CD4-positive, alpha-beta T cell (primary cell): Measurements from ENCODE around the gene BCO1. TPM values are rescaled to one million over a fixed set of nuclear protein-coding genes. Genes with fewer than 3 reads are reported as not detected.
A peak's percentile ranks its signal among the peaks of the same experiment; 100 is the strongest.

Source experiments
- ATAC-seq: fragments of 200-7000 bp; cut with Tn5 transposase; one replicate; pipeline ENCODE4 v1.10.0; 2022; ENCODE audit warnings: mild to moderate bottlenecking; ENCODE audit not compliant: poor library complexity
- CTCF ChIA-PET: fragments of 350-600 bp; sonication (Branson Sonifier 250); formaldehyde crosslinking; loops from one replicate; lab custom pipeline; 2021; ENCODE audit warnings: antibody characterized with exemption, inconsistent platforms; lab: Charles Lee
- POLR2A ChIA-PET: fragments of 350-600 bp; sonication (Branson Sonifier 250); formaldehyde crosslinking; loops from one replicate; lab custom pipeline; 2021; ENCODE audit warnings: antibody characterized with exemption, inconsistent platforms; lab: Charles Lee
- DNase-seq, 14 experiments: peaks; one replicate each; pipeline ENCODE4 v3.0.0-alpha.2; 2013 to 2020; ENCODE audit warnings: mixed read lengths in 2 of 14
- H3K27ac ChIP-seq, 2 donors: one replicate each; pipeline versions ENCODE4 v1.5.1 to v1.7.0; 2013; ENCODE audit warnings: low read length in 2 of 2, low read depth in 1 of 2, mild to moderate bottlenecking in 1 of 2
- H3K27me3 ChIP-seq, 2 experiments: 1 replicate in 1 of 2; 2 replicates in 1 of 2; pipeline versions ENCODE4 v1.6.1 to v1.7.0; 2013; ENCODE audit warnings: low read length in 2 of 2, control low read depth in 1 of 2, mild to moderate bottlenecking in 1 of 2, moderate library complexity in 1 of 2; ENCODE audit not compliant: insufficient read depth in 2 of 2, control insufficient read depth in 1 of 2
- H3K36me3 ChIP-seq: one replicate; pipeline ENCODE4 v1.6.1; 2013; ENCODE audit warnings: low read length, control low read depth; ENCODE audit not compliant: insufficient read depth
- H3K4me1 ChIP-seq: one replicate; pipeline ENCODE4 v1.6.1; 2013; ENCODE audit warnings: low read length, control low read depth; ENCODE audit not compliant: insufficient read depth
- H3K4me3 ChIP-seq: one replicate; pipeline ENCODE4 v1.5.1; 2013; ENCODE audit warnings: mild to moderate bottlenecking, low read length, moderate library complexity
- H3K9me3 ChIP-seq, 2 experiments: 1 replicate in 1 of 2; 2 replicates in 1 of 2; pipeline versions ENCODE4 v1.6.1 to v1.7.0; 2013; ENCODE audit warnings: low read length in 2 of 2, mild to moderate bottlenecking in 2 of 2, control low read depth in 1 of 2, moderate library complexity in 1 of 2; ENCODE audit not compliant: control insufficient read depth in 1 of 2, insufficient read depth in 1 of 2
- H3K27ac Mint-ChIP-seq: one replicate; pipeline ENCODE4 v1.8.0; 2020; ENCODE audit warnings: mixed read lengths
- H3K27me3 Mint-ChIP-seq: one replicate; pipeline ENCODE4 v1.8.0; 2021; ENCODE audit warnings: mixed read lengths
- H3K36me3 Mint-ChIP-seq: one replicate; pipeline ENCODE4 v1.8.0; 2021; ENCODE audit warnings: low read depth, mixed read lengths
- H3K4me1 Mint-ChIP-seq: one replicate; pipeline ENCODE4 v1.8.0; 2021; ENCODE audit warnings: low read depth, mixed read lengths
- H3K4me3 Mint-ChIP-seq: one replicate; pipeline ENCODE4 v1.8.0; 2020; ENCODE audit warnings: mild to moderate bottlenecking, mixed read lengths
- H3K9me3 Mint-ChIP-seq: one replicate; pipeline ENCODE4 v1.8.0; 2020; ENCODE audit warnings: mixed read lengths
- CTCF ChIP-seq: fragments of 200-600 bp; IDR thresholded peaks from one replicate; pipeline ENCODE4 v1.8.0; 2022; ENCODE audit warnings: antibody characterized with exemption, mild to moderate bottlenecking
- intact Hi-C, 2 experiments: fragments of 100-400 bp; cut with DNase I in 1 of 2; cut with micrococcal nuclease in 1 of 2; formaldehyde crosslinking; loops; one replicate each; pipeline versions ENCODE4 v1.15.1 to v1.9.0; 2023 to 2025; cut with DNase I, micrococcal nuclease
- total RNA-seq, 174 experiments: library from RNA in 2 of 174; stranded (reverse) in 2 of 174; gene quantifications; one replicate each; pipeline ENCODE4 v1.2.3 and lab custom pipeline; 2021 to 2026

The BCO1 gene
- total RNA-seq, 2 experiments from 2014 or later = not detected

GRCh38 chr16:81204798-81205680, 33.5 kb upstream of the BCO1 start:
- TF ChIP-seq CTCF = peak; percentile 95
- H3K4me3 Mint-ChIP-seq = no peak overlapping the region

DNA sequence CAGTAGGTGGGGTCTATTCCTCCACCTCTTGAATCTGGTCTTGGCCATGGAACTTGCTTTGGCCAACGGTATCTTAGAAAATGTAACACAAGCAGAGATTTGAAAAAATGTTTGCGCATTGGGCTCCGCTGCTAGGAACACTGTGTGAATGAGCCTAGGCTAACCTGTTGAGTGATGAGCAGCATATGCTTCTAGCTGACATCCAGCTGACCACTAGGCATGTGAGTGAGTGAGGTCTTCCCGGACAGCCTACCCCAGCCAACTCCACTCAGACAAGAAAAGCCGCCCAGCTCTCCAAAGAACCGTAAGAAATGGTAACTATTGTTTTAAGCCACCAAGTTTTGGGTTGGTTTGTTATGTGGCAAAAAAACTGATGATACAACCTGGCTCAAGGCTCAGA, 31.4 kb upstream of the BCO1 start:
- H3K36me3 ChIP-seq = no peaks in the 10 kb centered on the region
- ChIA-PET CTCF (no interaction called here), POLR2A (no interaction called here)
- H3K9me3 ChIP-seq = no peaks in the 10 kb centered on the region
- H3K4me3 ChIP-seq = no peak overlapping the region
- no peak for TF ChIP-seq CTCF
- H3K36me3 Mint-ChIP-seq = no peaks in the 10 kb centered on the region
- H3K27me3 Mint-ChIP-seq = peaks cover 41% of the 10 kb centered on the region
- H3K27ac Mint-ChIP-seq = no peak overlapping the region
- H3K4me1 Mint-ChIP-seq = no peaks in the 10 kb centered on the region
- DNase-seq (no peak), ATAC-seq (no peak)
- intact Hi-C loops = loop anchor here in 1 of 2 experiments (10.0 kb wide), 1 partner anchor 172 kb away; the partner anchor contains the start of gene ATMIN
- H3K9me3 Mint-ChIP-seq = no peaks in the 10 kb centered on the region
- H3K4me3 Mint-ChIP-seq = no peak overlapping the region
- no peak overlapping the region for H3K27ac ChIP-seq
- no peaks in the 10 kb centered on the region for H3K4me1 ChIP-seq
- peaks cover 3 to 6% of the 10 kb centered on the region in 2 experiments for H3K27me3 ChIP-seq

More at GRCh38 chr16:81204798-81205680, 33.5 kb upstream of the BCO1 start:
- Mint-ChIP-seq H3K4me1 (no peaks in the 10 kb centered on the region), H3K9me3 (no peaks in the 10 kb centered on the region), H3K36me3 (no peaks in the 10 kb centered on the region), H3K27me3 (peaks cover 32% of the 10 kb centered on the region), H3K27ac (no peak overlapping the region)
- no peak for ATAC-seq
- peak; percentile 5 to 70 (median 22) for DNase-seq
- ChIA-PET CTCF (interaction anchor here (0.6 to 1.5 kb wide), 3 partner anchors 13 to 533 kb away, joined by 3 to 5 read pairs (median 3); no protein-coding TSS in a partner anchor), POLR2A (interaction anchor here (0.7 to 1.0 kb wide), 2 partner anchors 186 to 533 kb away, joined by 3 read pairs; no protein-coding TSS in a partner anchor)
- Histone ChIP-seq H3K27me3 (peaks cover 0 to 3% of the 10 kb centered on the region in 2 experiments), H3K9me3 (no peaks in the 10 kb centered on the region), H3K4me1 (no peaks in the 10 kb centered on the region), H3K36me3 (no peaks in the 10 kb centered on the region), H3K4me3 (no peak overlapping the region), H3K27ac (no peak overlapping the region)
- intact Hi-C loops = loop anchor here (1.0 to 10.0 kb wide), 3 partner anchors 162 to 533 kb away; partner anchors contain the start of gene ATMIN (in 1 of the 2)

- H3K9me3 ChIP-seq = no peaks in the 10 kb centered on the region
- H3K4me3 ChIP-seq = no peak overlapping the region
- no peaks in the 10 kb centered on the region for H3K36me3 Mint-ChIP-seq
- H3K4me1 ChIP-seq = no peaks in the 10 kb centered on the region
- no peak overlapping the region for H3K27ac ChIP-seq
- no peak overlapping the region for H3K27ac Mint-ChIP-seq
- H3K36me3 ChIP-seq = no peaks in the 10 kb centered on the region
- H3K4me1 Mint-ChIP-seq = no peaks in the 10 kb centered on the region
- H3K27me3 Mint-ChIP-seq = peaks cover 44% of the 10 kb centered on the region
- no peak for TF ChIP-seq CTCF
- ATAC-seq (no peak), DNase-seq (no peak)
- POLR2A ChIA-PET = no interaction called here
- H3K27me3 ChIP-seq = peaks cover 6 to 9% of the 10 kb centered on the region in 2 experiments
- intact Hi-C loops = no loop called here
- no peak overlapping the region for H3K4me3 Mint-ChIP-seq
- no peaks in the 10 kb centered on the region for H3K9me3 Mint-ChIP-seq
- CTCF ChIA-PET = no interaction called here
These were observed 27.7 kb upstream of the BCO1 start for GRCh38 chr16:81210807-81211206.
